Gastrocnemius medialis (tissue), 4 donors: ENCODE results near the gene PHLDB2. TPM values are rescaled to one million over a fixed set of nuclear protein-coding genes. Genes with fewer than 3 reads are reported as not detected.
A peak's percentile ranks its signal among the peaks of the same experiment; 100 is the strongest.

ENCODE experiments used
- ATAC-seq, 2 donors: fragments of 150-250 bp; one replicate each; pipeline ENCODE4 v1.9.1; 2016
- DNase-seq, 2 donors: peaks; one replicate each; pipeline ENCODE4 v3.0.0-alpha.2; 2019
- H3K27ac ChIP-seq, 4 donors: fragments of 200-600 bp; sonication (generic); 1 replicate in 1 of 4; 2 replicates in 3 of 4; pipeline ENCODE4 v1.5.1; 2016 to 2018; ENCODE audit warnings: mild to moderate bottlenecking in 2 of 4, moderate library complexity in 1 of 4
- H3K27me3 ChIP-seq, 3 donors: fragments of 200-600 bp; sonication (generic) in 2 of 3; 1 replicate in 1 of 3; 2 replicates in 2 of 3; pipeline versions ENCODE4 v1.5.1 to v1.6.0; 2016 to 2019; ENCODE audit warnings: mild to moderate bottlenecking in 1 of 3, moderate library complexity in 1 of 3
- H3K36me3 ChIP-seq, 2 donors: fragments of 200-600 bp; sonication (generic) in 1 of 2; one replicate each; pipeline ENCODE4 v1.5.1; 2017 to 2018
- H3K4me1 ChIP-seq, 2 donors: fragments of 200-600 bp; sonication (generic) in 1 of 2; one replicate each; pipeline ENCODE4 v1.5.1; 2016 to 2017; ENCODE audit warnings: mild to moderate bottlenecking in 2 of 2
- H3K4me3 ChIP-seq, 4 donors: fragments of 200-600 bp; sonication (generic) in 3 of 4; 1 replicate in 1 of 4; 2 replicates in 3 of 4; pipeline ENCODE4 v1.5.1; 2016 to 2019; ENCODE audit warnings: mild to moderate bottlenecking in 2 of 4
- H3K9me3 ChIP-seq, 3 donors: fragments of 200-600 bp; sonication (generic) in 2 of 3; 1 replicate in 1 of 3; 2 replicates in 2 of 3; pipeline ENCODE4 v1.5.1; 2016 to 2019
- CTCF ChIP-seq, 5 experiments: fragments of 450-650 bp in 3 of 5; fragments of 200-600 bp in 2 of 5; sonication (generic) in 2 of 5; IDR thresholded peaks in 4 of 5; conservative IDR thresholded peaks in 1 of 5; 1 replicate in 4 of 5; 2 replicates in 1 of 5; pipeline ENCODE4 v1.5.1; 2016 to 2019; ENCODE audit warnings: antibody characterized with exemption in 5 of 5, mild to moderate bottlenecking in 3 of 5, moderate library complexity in 3 of 5
- POLR2A ChIP-seq, 2 donors: fragments of 450-650 bp; IDR thresholded peaks; one replicate each; pipeline ENCODE4 v1.6.1; 2017; ENCODE audit warnings: antibody characterized with exemption in 2 of 2, mild to moderate bottlenecking in 2 of 2, moderate library complexity in 2 of 2
- in situ Hi-C, 4 donors: fragments of 200-750 bp; cut with MboI; loops; one replicate each; pipeline versions ENCODE4 v1.15.0 to v1.8.0; 2017; ENCODE audit warnings: low sequenced_read_pairs in 4 of 4
- intact Hi-C: fragments of 100-400 bp; cut with DNase I; formaldehyde crosslinking; loops from one replicate; pipeline ENCODE4 v1.15.1; 2023; ENCODE audit warnings: low total_unique reads
- total RNA-seq, 4 donors: library from RNA; depleted of rRNA; stranded (reverse); fragments of >200 nt; gene quantifications; one replicate each; pipeline versions ENCODE4 v1.1.0 to v1.2.3, GENCODE V29; 2016

The PHLDB2 gene
- total RNA-seq, 4 donors from 2014 or later = 3.0 to 7.2 (median 4.0) TPM

DNA sequence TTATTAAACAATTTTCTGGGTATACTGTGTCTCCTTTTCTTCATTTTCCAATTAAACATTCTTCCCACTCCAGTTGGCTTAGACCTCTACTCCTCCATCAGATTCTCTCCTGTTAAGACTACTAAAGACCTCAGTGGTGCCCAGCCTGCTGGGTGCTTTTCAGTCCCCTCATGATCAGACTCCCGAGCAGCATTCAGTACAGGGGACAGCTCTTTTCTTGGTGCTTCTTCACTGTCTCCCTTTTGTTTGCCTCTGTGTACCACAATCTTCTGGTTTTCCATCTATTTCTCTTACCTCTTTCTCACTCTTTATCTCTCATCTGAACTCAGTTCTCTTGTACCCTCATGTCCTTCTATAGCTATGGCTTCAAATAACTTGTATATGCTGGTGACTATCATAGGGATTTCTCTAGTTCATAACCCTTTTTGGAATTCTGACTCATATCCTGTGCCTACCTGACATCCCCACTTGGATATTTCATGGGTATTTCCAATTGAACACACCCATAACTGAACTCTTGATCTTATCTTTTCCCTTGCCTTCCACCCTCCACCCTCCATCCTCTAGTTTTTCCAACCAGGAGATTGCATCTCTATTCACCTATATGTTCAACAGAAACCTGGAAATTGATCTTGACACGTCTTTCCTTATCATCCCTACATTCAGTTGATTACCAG is 64.2 kb downstream of the PHLDB2 start:
- peak overlapping the region in 1 of 4 donors; percentile 62 for H3K27ac ChIP-seq
- H3K36me3 ChIP-seq = no peaks in the 10 kb centered on the region
- H3K9me3 ChIP-seq = no peaks in the 10 kb centered on the region
- H3K4me1 ChIP-seq = peaks cover 17 to 22% of the 10 kb centered on the region in 2 donors
- DNase-seq (no peak), ATAC-seq (no peak)
- in situ Hi-C loops (no loop called here), intact Hi-C loops (loop anchor here (5.0 kb wide), 1 partner anchor 61 kb away; no protein-coding TSS in a partner anchor)
- TF ChIP-seq POLR2A (IDR thresholded peaks at IDR 0.05) (no peak), CTCF (IDR thresholded peaks at IDR 0.05 in 4 of 5, conservative IDR thresholded peaks at IDR 0.05 in 1 of 5) (no peak)
- H3K27me3 ChIP-seq = no peaks in the 10 kb centered on the region
- no peak overlapping the region for H3K4me3 ChIP-seq

DNA sequence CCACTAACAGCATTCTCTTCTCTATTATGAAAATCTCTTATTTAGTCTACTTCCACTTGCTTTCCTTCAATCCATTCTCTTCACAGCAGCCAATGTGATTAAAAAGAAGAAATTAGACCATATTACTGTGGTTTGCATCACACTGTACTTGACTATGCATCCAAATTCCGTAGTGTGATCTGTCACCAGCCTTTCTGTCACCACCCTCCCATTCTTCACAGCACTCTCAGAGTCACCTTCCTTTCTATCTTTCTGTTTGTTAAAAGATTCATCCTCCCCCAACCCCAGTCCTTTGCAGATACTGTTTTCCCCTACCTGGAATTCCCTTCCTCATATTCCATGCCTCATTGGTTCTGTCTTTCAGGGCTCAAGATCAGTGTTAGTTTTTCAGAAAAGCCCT is 64.7 kb downstream of the PHLDB2 start:
- ATAC-seq (no peak), DNase-seq (no peak)
- Histone ChIP-seq H3K27ac (peak overlapping the region; percentile 60 to 62 (median 62)), H3K4me1 (peaks cover 17 to 22% of the 10 kb centered on the region in 2 donors), H3K9me3 (no peaks in the 10 kb centered on the region), H3K27me3 (no peaks in the 10 kb centered on the region), H3K36me3 (no peaks in the 10 kb centered on the region), H3K4me3 (no peak overlapping the region)
- in situ Hi-C loops (no loop called here), intact Hi-C loops (loop anchor here (2.0 to 5.0 kb wide), 2 partner anchors 55 to 62 kb away; partner anchors contain the start of gene ABHD10)
- TF ChIP-seq CTCF (IDR thresholded peaks at IDR 0.05 in 4 of 5, conservative IDR thresholded peaks at IDR 0.05 in 1 of 5) (no peak), POLR2A (IDR thresholded peaks at IDR 0.05) (no peak)

DNA sequence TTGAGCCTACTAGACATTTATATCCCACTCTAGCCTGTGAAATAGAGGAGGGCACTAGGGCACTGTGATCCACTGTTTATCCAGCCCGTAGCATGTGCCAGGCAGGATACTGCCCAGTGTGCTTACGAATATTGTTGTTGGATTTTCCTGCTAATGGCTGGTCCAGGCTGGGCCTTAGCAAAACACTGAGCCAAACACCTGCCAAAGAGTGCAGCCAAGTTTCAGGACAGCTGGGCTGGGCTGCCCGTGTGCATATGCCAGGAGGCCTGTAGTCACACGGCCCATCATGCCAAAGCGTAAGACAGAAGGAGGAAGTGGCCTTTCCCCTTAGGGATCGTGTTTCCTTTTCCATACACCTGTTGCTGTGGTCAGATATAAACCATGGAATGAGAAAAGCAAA is 65.2 kb downstream of the PHLDB2 start:
- H3K4me3 ChIP-seq = no peak overlapping the region
- DNase-seq (peak; percentile 87 to 91), ATAC-seq (peak; percentile 97 to 99)
- intact Hi-C loops (loop anchor here (2.0 to 5.0 kb wide), 2 partner anchors 55 to 62 kb away; partner anchors contain the start of gene ABHD10), in situ Hi-C loops (no loop called here)
- no peaks in the 10 kb centered on the region for H3K27me3 ChIP-seq
- peaks cover 17 to 23% of the 10 kb centered on the region in 2 donors for H3K4me1 ChIP-seq
- no peak for TF ChIP-seq POLR2A (IDR thresholded peaks at IDR 0.05)
- no peak for TF ChIP-seq CTCF (IDR thresholded peaks at IDR 0.05 in 4 of 5, conservative IDR thresholded peaks at IDR 0.05 in 1 of 5)
- no peaks in the 10 kb centered on the region for H3K36me3 ChIP-seq
- H3K27ac ChIP-seq = peak overlapping the region; percentile 62 to 72 (median 66)
- no peaks in the 10 kb centered on the region for H3K9me3 ChIP-seq

DNA sequence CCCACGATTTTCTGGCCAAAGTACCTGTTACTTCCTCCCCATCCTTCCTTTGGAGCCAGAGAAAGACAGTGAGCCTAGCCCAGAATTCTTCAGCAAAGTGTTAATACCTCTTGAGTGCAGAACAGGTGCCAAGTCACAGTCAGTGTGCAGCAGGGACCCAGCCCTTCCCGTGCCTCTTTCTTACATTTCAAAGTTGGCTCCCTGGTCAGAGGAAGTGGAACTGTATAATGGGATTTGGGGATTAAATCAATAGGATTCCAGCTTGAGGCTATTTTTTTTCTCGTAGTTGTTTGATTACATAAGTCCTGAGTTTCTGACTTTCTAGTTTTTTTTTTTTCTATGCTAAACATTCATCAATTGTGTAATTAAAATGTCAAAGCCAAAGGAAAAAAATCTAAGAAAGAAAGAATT is 67.2 kb downstream of the PHLDB2 start:
- no peak for DNase-seq
- intact Hi-C loops = no loop called here
- in situ Hi-C loops = no loop called here
- H3K36me3 ChIP-seq = no peaks in the 10 kb centered on the region
- H3K27me3 ChIP-seq = no peaks in the 10 kb centered on the region
- H3K4me1 ChIP-seq = peaks cover 17 to 26% of the 10 kb centered on the region in 2 donors
- ATAC-seq = no peak
- no peaks in the 10 kb centered on the region for H3K9me3 ChIP-seq
- H3K4me3 ChIP-seq = no peak overlapping the region
- no peak for TF ChIP-seq POLR2A (IDR thresholded peaks at IDR 0.05)
- no peak for TF ChIP-seq CTCF (IDR thresholded peaks at IDR 0.05 in 4 of 5, conservative IDR thresholded peaks at IDR 0.05 in 1 of 5)
- H3K27ac ChIP-seq = no peak overlapping the region
